Measurements from ENCODE around the gene CABYR. TPM values are rescaled to one million over a fixed set of nuclear protein-coding genes. Genes with fewer than 3 reads are reported as not detected.

Gene CABYR
- total RNA-seq, 1 experiment from 2014 or later: 19.3 TPM

DNA sequence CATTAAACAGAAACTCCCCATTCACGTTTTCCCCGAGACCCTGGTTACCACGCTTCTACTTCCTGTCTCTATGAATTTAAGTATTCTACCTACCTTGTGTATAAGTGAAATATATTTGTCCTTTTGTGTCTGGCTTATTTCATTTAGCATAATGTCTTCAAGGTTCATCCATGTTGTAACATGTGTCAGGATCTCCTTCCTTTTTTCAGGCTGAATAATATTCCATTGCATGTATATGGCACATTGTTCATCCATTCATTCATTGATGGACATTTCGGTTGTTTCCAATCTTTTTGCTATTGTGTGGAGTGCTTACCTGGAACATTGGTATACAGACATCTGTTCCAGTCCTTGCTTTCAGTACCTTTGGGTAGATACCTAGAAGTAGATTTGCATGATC is 18.2 kb upstream of the CABYR start:
- Mint-ChIP-seq H3K36me3 (peaks cover 22% of the 10 kb centered on the region), H3K9me3 (peaks cover 4% of the 10 kb centered on the region), H3K27ac (no peak overlapping the region), H3K4me3 (no peak overlapping the region), H3K27me3 (ENCODE audit: low read depth) (no peaks in the 10 kb centered on the region), H3K4me1 (no peaks in the 10 kb centered on the region)
- TF ChIP-seq ZNF423 (CRISPR knock-in tag; IDR thresholded peaks at IDR 0.05) (no peak), ELF4 (CRISPR knock-in tag; IDR thresholded peaks at IDR 0.05; ENCODE audit: low read depth) (no peak), SP1 (CRISPR knock-in tag; conservative IDR thresholded peaks at IDR 0.05) (no peak), ZNF396 (CRISPR knock-in tag; IDR thresholded peaks at IDR 0.05; ENCODE audit: borderline replicate concordance) (no peak), RELA (CRISPR knock-in tag; IDR thresholded peaks at IDR 0.05; ENCODE audit: borderline replicate concordance) (no peak), ATF1 (CRISPR knock-in tag; IDR thresholded peaks at IDR 0.05) (no peak), MXD4 (CRISPR knock-in tag; IDR thresholded peaks at IDR 0.05; ENCODE audit: borderline replicate concordance) (no peak), ESRRA (CRISPR knock-in tag; IDR thresholded peaks at IDR 0.05; ENCODE audit: borderline replicate concordance) (no peak), EMX1 (CRISPR knock-in tag; IDR thresholded peaks at IDR 0.05) (no peak)
- TF ChIP-seq, protein P1, sequence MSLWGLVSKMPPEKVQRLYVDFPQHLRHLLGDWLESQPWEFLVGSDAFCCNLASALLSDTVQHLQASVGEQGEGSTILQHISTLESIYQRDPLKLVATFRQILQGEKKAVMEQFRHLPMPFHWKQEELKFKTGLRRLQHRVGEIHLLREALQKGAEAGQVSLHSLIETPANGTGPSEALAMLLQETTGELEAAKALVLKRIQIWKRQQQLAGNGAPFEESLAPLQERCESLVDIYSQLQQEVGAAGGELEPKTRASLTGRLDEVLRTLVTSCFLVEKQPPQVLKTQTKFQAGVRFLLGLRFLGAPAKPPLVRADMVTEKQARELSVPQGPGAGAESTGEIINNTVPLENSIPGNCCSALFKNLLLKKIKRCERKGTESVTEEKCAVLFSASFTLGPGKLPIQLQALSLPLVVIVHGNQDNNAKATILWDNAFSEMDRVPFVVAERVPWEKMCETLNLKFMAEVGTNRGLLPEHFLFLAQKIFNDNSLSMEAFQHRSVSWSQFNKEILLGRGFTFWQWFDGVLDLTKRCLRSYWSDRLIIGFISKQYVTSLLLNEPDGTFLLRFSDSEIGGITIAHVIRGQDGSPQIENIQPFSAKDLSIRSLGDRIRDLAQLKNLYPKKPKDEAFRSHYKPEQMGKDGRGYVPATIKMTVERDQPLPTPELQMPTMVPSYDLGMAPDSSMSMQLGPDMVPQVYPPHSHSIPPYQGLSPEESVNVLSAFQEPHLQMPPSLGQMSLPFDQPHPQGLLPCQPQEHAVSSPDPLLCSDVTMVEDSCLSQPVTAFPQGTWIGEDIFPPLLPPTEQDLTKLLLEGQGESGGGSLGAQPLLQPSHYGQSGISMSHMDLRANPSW (CRISPR knock-in tag; conservative IDR thresholded peaks at IDR 0.05; ENCODE audit: low read depth): no peak
- TF ChIP-seq, protein P2, sequence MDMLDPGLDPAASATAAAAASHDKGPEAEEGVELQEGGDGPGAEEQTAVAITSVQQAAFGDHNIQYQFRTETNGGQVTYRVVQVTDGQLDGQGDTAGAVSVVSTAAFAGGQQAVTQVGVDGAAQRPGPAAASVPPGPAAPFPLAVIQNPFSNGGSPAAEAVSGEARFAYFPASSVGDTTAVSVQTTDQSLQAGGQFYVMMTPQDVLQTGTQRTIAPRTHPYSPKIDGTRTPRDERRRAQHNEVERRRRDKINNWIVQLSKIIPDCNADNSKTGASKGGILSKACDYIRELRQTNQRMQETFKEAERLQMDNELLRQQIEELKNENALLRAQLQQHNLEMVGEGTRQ (CRISPR knock-in tag; IDR thresholded peaks at IDR 0.05): no peak
- TF ChIP-seq, protein P3, sequence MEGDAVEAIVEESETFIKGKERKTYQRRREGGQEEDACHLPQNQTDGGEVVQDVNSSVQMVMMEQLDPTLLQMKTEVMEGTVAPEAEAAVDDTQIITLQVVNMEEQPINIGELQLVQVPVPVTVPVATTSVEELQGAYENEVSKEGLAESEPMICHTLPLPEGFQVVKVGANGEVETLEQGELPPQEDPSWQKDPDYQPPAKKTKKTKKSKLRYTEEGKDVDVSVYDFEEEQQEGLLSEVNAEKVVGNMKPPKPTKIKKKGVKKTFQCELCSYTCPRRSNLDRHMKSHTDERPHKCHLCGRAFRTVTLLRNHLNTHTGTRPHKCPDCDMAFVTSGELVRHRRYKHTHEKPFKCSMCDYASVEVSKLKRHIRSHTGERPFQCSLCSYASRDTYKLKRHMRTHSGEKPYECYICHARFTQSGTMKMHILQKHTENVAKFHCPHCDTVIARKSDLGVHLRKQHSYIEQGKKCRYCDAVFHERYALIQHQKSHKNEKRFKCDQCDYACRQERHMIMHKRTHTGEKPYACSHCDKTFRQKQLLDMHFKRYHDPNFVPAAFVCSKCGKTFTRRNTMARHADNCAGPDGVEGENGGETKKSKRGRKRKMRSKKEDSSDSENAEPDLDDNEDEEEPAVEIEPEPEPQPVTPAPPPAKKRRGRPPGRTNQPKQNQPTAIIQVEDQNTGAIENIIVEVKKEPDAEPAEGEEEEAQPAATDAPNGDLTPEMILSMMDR (IDR thresholded peaks at IDR 0.05): no peak
- no peak for ATAC-seq
- POLR2A ChIA-PET: no interaction called here
- DNase-seq (ENCODE audit: low spot score): no peak
- CTCF ChIA-PET: no interaction called here

DNA sequence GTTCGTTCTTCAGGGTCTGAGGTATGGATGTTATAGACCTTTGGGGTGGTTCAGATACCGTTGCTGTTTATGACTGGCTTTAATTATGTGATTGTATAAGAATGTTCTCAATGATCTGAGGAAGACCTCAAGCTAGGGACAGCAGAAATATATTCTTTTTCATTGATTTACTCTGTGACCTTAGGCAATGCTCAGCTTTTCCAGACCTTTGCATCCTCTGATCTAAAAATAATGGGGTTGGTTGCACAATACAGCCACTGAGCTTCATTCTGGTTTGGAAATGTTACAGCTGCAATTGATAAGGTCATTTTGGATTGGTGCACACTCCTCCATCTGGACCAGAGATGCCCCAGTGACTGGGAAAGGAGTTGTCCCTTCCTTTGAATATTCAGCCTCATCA is 17.2 kb upstream of the CABYR start:
- ChIA-PET POLR2A (no interaction called here), CTCF (no interaction called here)
- ATAC-seq (no peak), DNase-seq (ENCODE audit: low spot score) (no peak)
- H3K36me3 Mint-ChIP-seq: peaks cover 24% of the 10 kb centered on the region
- peaks cover 4% of the 10 kb centered on the region for H3K9me3 Mint-ChIP-seq
- no peaks in the 10 kb centered on the region for H3K4me1 Mint-ChIP-seq
- no peak overlapping the region for H3K27ac Mint-ChIP-seq
- H3K27me3 Mint-ChIP-seq (ENCODE audit: low read depth): no peaks in the 10 kb centered on the region
- no peak overlapping the region for H3K4me3 Mint-ChIP-seq
- TF ChIP-seq OVOL2 (CRISPR knock-in tag; IDR thresholded peaks at IDR 0.05; ENCODE audit: borderline replicate concordance) (no peak), KAT7 (CRISPR knock-in tag; IDR thresholded peaks at IDR 0.05; ENCODE audit: borderline replicate concordance) (no peak), PRRX2 (CRISPR knock-in tag; IDR thresholded peaks at IDR 0.05) (no peak), ZNF232 (CRISPR knock-in tag; IDR thresholded peaks at IDR 0.05) (no peak), IRF2 (CRISPR knock-in tag; IDR thresholded peaks at IDR 0.05; ENCODE audit: borderline replicate concordance, low read depth) (no peak)
- TF ChIP-seq, protein P4, sequence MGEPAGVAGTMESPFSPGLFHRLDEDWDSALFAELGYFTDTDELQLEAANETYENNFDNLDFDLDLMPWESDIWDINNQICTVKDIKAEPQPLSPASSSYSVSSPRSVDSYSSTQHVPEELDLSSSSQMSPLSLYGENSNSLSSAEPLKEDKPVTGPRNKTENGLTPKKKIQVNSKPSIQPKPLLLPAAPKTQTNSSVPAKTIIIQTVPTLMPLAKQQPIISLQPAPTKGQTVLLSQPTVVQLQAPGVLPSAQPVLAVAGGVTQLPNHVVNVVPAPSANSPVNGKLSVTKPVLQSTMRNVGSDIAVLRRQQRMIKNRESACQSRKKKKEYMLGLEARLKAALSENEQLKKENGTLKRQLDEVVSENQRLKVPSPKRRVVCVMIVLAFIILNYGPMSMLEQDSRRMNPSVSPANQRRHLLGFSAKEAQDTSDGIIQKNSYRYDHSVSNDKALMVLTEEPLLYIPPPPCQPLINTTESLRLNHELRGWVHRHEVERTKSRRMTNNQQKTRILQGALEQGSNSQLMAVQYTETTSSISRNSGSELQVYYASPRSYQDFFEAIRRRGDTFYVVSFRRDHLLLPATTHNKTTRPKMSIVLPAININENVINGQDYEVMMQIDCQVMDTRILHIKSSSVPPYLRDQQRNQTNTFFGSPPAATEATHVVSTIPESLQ (CRISPR knock-in tag; IDR thresholded peaks at IDR 0.05): no peak
- TF ChIP-seq, protein P5, sequence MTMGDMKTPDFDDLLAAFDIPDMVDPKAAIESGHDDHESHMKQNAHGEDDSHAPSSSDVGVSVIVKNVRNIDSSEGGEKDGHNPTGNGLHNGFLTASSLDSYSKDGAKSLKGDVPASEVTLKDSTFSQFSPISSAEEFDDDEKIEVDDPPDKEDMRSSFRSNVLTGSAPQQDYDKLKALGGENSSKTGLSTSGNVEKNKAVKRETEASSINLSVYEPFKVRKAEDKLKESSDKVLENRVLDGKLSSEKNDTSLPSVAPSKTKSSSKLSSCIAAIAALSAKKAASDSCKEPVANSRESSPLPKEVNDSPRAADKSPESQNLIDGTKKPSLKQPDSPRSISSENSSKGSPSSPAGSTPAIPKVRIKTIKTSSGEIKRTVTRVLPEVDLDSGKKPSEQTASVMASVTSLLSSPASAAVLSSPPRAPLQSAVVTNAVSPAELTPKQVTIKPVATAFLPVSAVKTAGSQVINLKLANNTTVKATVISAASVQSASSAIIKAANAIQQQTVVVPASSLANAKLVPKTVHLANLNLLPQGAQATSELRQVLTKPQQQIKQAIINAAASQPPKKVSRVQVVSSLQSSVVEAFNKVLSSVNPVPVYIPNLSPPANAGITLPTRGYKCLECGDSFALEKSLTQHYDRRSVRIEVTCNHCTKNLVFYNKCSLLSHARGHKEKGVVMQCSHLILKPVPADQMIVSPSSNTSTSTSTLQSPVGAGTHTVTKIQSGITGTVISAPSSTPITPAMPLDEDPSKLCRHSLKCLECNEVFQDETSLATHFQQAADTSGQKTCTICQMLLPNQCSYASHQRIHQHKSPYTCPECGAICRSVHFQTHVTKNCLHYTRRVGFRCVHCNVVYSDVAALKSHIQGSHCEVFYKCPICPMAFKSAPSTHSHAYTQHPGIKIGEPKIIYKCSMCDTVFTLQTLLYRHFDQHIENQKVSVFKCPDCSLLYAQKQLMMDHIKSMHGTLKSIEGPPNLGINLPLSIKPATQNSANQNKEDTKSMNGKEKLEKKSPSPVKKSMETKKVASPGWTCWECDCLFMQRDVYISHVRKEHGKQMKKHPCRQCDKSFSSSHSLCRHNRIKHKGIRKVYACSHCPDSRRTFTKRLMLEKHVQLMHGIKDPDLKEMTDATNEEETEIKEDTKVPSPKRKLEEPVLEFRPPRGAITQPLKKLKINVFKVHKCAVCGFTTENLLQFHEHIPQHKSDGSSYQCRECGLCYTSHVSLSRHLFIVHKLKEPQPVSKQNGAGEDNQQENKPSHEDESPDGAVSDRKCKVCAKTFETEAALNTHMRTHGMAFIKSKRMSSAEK (CRISPR knock-in tag; IDR thresholded peaks at IDR 0.05; ENCODE audit: borderline replicate concordance): no peak
- TF ChIP-seq, protein P6, sequence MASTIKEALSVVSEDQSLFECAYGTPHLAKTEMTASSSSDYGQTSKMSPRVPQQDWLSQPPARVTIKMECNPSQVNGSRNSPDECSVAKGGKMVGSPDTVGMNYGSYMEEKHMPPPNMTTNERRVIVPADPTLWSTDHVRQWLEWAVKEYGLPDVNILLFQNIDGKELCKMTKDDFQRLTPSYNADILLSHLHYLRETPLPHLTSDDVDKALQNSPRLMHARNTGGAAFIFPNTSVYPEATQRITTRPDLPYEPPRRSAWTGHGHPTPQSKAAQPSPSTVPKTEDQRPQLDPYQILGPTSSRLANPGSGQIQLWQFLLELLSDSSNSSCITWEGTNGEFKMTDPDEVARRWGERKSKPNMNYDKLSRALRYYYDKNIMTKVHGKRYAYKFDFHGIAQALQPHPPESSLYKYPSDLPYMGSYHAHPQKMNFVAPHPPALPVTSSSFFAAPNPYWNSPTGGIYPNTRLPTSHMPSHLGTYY (CRISPR knock-in tag; IDR thresholded peaks at IDR 0.05): no peak
- TF ChIP-seq, protein P1 (CRISPR knock-in tag; conservative IDR thresholded peaks at IDR 0.05; ENCODE audit: low read depth): no peak
